ENCODE data around the gene SMIM41. TPM values are rescaled to one million over a fixed set of nuclear protein-coding genes. Genes with fewer than 3 reads are reported as not detected.

SMIM41 gene
- total RNA-seq, 4 donors from 2014 or later, result 2.1 to 26.6 (median 5.6) TPM

DNA sequence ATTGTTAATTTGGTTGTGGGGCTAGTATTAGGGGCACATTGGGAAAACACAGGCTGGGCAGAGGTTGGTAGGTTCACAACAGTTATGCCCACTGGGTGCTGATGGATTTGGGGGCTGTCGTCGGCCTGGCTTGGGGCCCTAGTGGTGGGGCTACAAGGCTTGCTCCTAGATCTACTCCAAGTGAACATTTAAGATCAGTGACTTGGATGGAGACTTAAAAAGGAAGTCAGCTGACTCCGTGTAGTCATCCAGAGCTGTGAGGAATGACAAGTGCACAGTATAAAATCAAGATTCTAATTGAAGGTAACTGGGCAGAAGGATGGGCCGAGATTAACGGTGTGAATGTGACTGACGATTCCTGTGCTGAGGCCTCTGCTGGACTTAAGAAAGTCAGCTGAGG lies 41.1 kb upstream of the SMIM41 start:
- H3K4me1 ChIP-seq, result peaks cover 61 to 78% (median 63%) of the 10 kb centered on the region in 4 donors
- H3K36me3 ChIP-seq, result peaks cover 0 to 10% (median 0%) of the 10 kb centered on the region in 4 donors
- 52% methylated on average over 6 of the region's 6 CpGs for WGBS
- no peaks in the 10 kb centered on the region for H3K27me3 ChIP-seq
- peak overlapping the region; percentile 68 to 98 (median 75) for H3K4me3 ChIP-seq
- no peak for DNase-seq (ENCODE audit: extremely low spot score)
- peak overlapping the region; percentile 94 to 100 (median 97) for H3K27ac ChIP-seq (replicated peaks in 1 of 4)
- no peaks in the 10 kb centered on the region for H3K9me3 ChIP-seq
- intact Hi-C loops (cut with DNase I), result no loop called here
- no peak for TF ChIP-seq EP300 (IDR thresholded peaks at IDR 0.05)
- TF ChIP-seq CTCF (IDR thresholded peaks at IDR 0.05), result no peak
- peak; percentile 56 to 78 for TF ChIP-seq POLR2AphosphoS5 (IDR thresholded peaks at IDR 0.05)
- no peak for TF ChIP-seq POLR2A (IDR thresholded peaks at IDR 0.05; ENCODE audit: low read depth)

DNA sequence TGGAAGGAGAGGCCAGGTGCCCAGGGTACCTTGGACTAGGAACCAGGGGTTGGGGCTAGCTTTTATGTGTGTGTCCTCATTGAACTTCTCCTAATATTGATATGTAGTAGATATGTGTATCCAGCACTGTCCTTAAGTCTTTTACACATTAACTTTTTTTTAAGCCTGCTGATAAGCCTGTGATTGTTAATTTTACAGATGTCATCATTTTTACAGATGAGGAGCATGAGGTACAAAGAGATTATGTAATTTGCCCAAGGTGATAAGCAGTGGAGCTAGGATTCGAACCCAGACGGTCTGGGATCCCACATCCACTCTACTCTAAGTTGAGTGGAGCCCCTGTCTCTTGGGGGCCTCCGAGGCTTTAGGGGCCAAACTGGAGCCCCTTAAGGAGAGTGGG lies 38.5 kb upstream of the SMIM41 start:
- Histone ChIP-seq H3K27ac (replicated peaks in 1 of 4) (peak overlapping the region; percentile 91 to 100 (median 97)), H3K27me3 (no peaks in the 10 kb centered on the region), H3K9me3 (no peaks in the 10 kb centered on the region), H3K36me3 (peaks cover 0 to 19% (median 0%) of the 10 kb centered on the region in 4 donors), H3K4me1 (peaks cover 75 to 82% (median 77%) of the 10 kb centered on the region in 4 donors), H3K4me3 (no peak overlapping the region)
- TF ChIP-seq POLR2AphosphoS5 (IDR thresholded peaks at IDR 0.05), result no peak
- TF ChIP-seq EP300 (IDR thresholded peaks at IDR 0.05), result no peak
- intact Hi-C loops (cut with DNase I), result no loop called here
- DNase-seq (ENCODE audit: extremely low spot score), result no peak
- 78% methylated on average over 3 of the region's 3 CpGs for WGBS

DNA sequence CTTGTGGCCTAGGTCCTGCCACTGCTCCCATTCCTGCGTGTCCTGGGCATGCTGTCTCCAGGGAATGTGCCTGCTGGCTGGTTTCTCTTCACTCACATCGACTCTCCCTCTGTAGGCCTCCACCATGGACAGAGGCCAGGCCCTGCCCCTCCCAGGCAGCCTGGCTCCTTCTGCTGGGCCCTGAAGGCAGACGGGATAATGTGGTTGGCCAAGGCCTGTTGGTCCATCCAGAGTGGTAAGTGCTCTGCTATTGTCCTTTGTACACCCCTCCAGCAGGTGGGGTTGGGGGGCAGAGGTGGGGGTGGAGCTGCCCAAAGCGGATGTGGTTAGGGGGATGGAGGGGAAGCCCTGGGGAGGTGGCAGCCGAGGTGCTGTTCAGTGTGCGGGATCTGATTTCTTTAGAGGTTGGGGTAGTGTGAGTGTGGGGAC lies 37.8 kb upstream of the SMIM41 start:
- peak overlapping the region; percentile 91 to 100 (median 97) for H3K27ac ChIP-seq (replicated peaks in 1 of 4)
- no peak for DNase-seq (ENCODE audit: extremely low spot score)

DNA sequence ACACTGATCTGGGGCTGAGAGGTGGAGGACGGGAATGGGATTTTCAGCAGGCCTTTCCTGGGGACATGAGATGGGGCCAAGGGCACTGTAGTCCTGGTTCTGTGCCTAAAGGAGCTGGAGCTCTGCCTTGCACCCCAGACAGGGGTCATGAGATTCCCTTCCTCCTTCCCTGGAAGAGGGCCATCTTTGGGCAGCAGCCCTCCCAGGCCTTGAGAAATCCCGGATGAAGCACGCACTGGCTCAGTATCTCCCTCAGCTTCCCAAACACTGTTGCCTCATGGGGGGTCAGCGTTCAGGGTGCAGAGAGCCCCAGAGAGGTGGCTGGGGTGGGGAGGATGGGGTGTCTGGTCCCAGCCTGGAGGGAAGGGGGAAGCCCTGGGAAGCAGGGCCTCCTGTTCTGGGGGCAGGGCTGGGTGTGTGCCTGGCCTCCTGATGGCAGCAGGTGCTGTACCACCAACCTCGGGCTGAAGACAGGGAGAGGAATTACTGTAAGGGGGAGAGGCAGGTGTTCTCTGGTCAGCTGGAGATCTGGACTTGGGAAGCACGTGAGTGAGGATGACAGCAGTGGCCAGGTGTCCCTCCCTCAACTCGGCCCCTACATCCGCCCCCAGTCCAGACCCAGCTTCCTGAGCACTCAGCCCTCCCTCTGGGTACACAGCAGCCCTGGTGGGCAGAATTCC lies 36.7 kb upstream of the SMIM41 start:
- TF ChIP-seq CTCF (IDR thresholded peaks at IDR 0.05) (no peak), POLR2AphosphoS5 (IDR thresholded peaks at IDR 0.05) (no peak), EP300 (IDR thresholded peaks at IDR 0.05) (no peak), POLR2A (IDR thresholded peaks at IDR 0.05; ENCODE audit: low read depth) (no peak)
- Histone ChIP-seq H3K36me3 (peaks cover 0 to 30% (median 0%) of the 10 kb centered on the region in 4 donors), H3K27me3 (no peaks in the 10 kb centered on the region), H3K4me3 (no peak overlapping the region), H3K4me1 (peaks cover 67 to 89% (median 77%) of the 10 kb centered on the region in 4 donors), H3K9me3 (no peaks in the 10 kb centered on the region), H3K27ac (replicated peaks in 1 of 4) (peak overlapping the region; percentile 91 to 100 (median 97))
- intact Hi-C loops (cut with DNase I), result no loop called here
- 83% methylated on average over 7 of the region's 8 CpGs for WGBS
- no peak for DNase-seq (ENCODE audit: extremely low spot score)

More for the DNA sequence above, 37.8 kb upstream of the SMIM41 start:
- H3K36me3 ChIP-seq, result peaks cover 0 to 22% (median 0%) of the 10 kb centered on the region in 4 donors
- H3K27me3 ChIP-seq, result no peaks in the 10 kb centered on the region
- no peak overlapping the region for H3K4me3 ChIP-seq
- no peaks in the 10 kb centered on the region for H3K9me3 ChIP-seq
- 53% methylated on average over 6 of the region's 6 CpGs for WGBS
- peaks cover 75 to 82% (median 77%) of the 10 kb centered on the region in 4 donors for H3K4me1 ChIP-seq
- TF ChIP-seq POLR2A (IDR thresholded peaks at IDR 0.05; ENCODE audit: low read depth), result no peak
- peak; percentile 48 for TF ChIP-seq POLR2AphosphoS5 (IDR thresholded peaks at IDR 0.05)
- intact Hi-C loops (cut with DNase I), result no loop called here

DNA sequence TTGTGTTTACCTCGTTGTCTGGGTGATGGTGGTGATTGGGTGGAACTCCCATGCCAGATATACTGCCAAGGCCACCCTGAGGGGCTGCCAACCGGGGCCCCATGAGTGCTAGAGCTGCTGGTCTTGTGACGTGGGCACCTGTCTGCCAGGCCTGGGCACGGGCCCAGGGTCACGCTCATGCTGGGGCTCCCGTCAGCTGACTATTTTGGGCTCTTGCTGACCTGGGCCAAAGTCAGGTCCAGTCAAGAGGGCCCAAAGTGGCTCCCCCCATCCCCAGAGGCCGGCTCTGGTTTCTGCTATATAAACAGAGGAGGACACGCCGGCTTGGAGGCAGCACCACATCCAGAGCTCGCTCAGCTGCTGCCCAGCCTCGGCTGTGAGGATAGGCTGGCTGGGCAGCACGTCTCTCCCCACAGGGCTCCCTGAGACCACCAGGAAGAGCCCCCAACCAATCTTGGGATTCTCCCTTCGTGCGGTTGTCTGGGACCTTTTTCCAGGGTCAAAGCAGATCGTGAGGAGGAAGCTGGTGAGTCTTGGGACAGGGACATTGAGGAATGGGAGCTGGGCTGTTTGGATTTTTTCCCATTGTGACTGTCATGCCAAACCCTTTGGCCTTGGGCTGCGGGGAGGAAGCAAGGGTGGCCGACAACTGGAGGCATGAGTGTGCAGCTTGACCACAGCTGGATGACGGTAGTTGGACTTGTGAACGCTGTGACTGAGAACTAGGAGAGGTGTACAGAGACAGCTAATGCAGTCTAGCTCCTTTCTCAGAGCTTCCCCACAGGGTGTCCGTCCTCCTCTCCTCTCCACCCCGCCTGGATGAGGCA lies 35.9 kb upstream of the SMIM41 start:
- Histone ChIP-seq H3K27ac (replicated peaks in 1 of 4) (peak overlapping the region; percentile 91 to 100 (median 97)), H3K4me3 (peak overlapping the region; percentile 1 to 22 (median 13)), H3K4me1 (peaks cover 59 to 86% (median 69%) of the 10 kb centered on the region in 4 donors)

More for the DNA sequence above, 35.9 kb upstream of the SMIM41 start:
- Histone ChIP-seq H3K27me3 (no peaks in the 10 kb centered on the region), H3K9me3 (no peaks in the 10 kb centered on the region), H3K36me3 (peaks cover 0 to 30% (median 0%) of the 10 kb centered on the region in 4 donors)
- TF ChIP-seq POLR2AphosphoS5 (IDR thresholded peaks at IDR 0.05), result peak; percentile 22 to 65
- TF ChIP-seq POLR2A (IDR thresholded peaks at IDR 0.05; ENCODE audit: low read depth), result no peak
- intact Hi-C loops (cut with DNase I), result no loop called here
- DNase-seq (ENCODE audit: extremely low spot score), result no peak
- 58% methylated on average over 20 of the region's 21 CpGs for WGBS
